ENCODE measurements around the gene IMMT. TPM values are rescaled to one million over a fixed set of nuclear protein-coding genes. Genes with fewer than 3 reads are reported as not detected.

The IMMT gene
- total and polyA plus RNA-seq, 2 experiments from 2014 or later = 71.0 to 96.7 TPM

- H3K4me1 Mint-ChIP-seq = no peaks in the 10 kb centered on the region
- Histone ChIP-seq H3K4me3 (no peak overlapping the region), H3K36me3 (ENCODE audit: insufficient read depth) (peaks cover 40% of the 10 kb centered on the region), H3K9me2 (ENCODE audit: insufficient read depth) (no peaks in the 10 kb centered on the region), H3K4me2 (no peak overlapping the region), H3K27me3 (ENCODE audit: insufficient read depth) (no peaks in the 10 kb centered on the region), H2AFZ (no peak overlapping the region), H3K4me1 (ENCODE audit: insufficient read depth) (no peaks in the 10 kb centered on the region), H3K79me2 (replicated peaks; ENCODE audit: insufficient read depth) (peaks cover 10% of the 10 kb centered on the region; the same call in 1 of the 2 replicates), H3K27ac (ENCODE audit: low read depth) (no peak overlapping the region), H4K20me1 (replicated peaks; ENCODE audit: insufficient read depth) (peaks cover 14% of the 10 kb centered on the region), H3F3A (replicated peaks; ENCODE audit: low read depth) (no peaks in the 10 kb centered on the region)
- TF ChIP-seq NANOG (IDR thresholded peaks at IDR 0.05; ENCODE audit: borderline replicate concordance) = no peak
- TF ChIP-seq, protein P1, sequence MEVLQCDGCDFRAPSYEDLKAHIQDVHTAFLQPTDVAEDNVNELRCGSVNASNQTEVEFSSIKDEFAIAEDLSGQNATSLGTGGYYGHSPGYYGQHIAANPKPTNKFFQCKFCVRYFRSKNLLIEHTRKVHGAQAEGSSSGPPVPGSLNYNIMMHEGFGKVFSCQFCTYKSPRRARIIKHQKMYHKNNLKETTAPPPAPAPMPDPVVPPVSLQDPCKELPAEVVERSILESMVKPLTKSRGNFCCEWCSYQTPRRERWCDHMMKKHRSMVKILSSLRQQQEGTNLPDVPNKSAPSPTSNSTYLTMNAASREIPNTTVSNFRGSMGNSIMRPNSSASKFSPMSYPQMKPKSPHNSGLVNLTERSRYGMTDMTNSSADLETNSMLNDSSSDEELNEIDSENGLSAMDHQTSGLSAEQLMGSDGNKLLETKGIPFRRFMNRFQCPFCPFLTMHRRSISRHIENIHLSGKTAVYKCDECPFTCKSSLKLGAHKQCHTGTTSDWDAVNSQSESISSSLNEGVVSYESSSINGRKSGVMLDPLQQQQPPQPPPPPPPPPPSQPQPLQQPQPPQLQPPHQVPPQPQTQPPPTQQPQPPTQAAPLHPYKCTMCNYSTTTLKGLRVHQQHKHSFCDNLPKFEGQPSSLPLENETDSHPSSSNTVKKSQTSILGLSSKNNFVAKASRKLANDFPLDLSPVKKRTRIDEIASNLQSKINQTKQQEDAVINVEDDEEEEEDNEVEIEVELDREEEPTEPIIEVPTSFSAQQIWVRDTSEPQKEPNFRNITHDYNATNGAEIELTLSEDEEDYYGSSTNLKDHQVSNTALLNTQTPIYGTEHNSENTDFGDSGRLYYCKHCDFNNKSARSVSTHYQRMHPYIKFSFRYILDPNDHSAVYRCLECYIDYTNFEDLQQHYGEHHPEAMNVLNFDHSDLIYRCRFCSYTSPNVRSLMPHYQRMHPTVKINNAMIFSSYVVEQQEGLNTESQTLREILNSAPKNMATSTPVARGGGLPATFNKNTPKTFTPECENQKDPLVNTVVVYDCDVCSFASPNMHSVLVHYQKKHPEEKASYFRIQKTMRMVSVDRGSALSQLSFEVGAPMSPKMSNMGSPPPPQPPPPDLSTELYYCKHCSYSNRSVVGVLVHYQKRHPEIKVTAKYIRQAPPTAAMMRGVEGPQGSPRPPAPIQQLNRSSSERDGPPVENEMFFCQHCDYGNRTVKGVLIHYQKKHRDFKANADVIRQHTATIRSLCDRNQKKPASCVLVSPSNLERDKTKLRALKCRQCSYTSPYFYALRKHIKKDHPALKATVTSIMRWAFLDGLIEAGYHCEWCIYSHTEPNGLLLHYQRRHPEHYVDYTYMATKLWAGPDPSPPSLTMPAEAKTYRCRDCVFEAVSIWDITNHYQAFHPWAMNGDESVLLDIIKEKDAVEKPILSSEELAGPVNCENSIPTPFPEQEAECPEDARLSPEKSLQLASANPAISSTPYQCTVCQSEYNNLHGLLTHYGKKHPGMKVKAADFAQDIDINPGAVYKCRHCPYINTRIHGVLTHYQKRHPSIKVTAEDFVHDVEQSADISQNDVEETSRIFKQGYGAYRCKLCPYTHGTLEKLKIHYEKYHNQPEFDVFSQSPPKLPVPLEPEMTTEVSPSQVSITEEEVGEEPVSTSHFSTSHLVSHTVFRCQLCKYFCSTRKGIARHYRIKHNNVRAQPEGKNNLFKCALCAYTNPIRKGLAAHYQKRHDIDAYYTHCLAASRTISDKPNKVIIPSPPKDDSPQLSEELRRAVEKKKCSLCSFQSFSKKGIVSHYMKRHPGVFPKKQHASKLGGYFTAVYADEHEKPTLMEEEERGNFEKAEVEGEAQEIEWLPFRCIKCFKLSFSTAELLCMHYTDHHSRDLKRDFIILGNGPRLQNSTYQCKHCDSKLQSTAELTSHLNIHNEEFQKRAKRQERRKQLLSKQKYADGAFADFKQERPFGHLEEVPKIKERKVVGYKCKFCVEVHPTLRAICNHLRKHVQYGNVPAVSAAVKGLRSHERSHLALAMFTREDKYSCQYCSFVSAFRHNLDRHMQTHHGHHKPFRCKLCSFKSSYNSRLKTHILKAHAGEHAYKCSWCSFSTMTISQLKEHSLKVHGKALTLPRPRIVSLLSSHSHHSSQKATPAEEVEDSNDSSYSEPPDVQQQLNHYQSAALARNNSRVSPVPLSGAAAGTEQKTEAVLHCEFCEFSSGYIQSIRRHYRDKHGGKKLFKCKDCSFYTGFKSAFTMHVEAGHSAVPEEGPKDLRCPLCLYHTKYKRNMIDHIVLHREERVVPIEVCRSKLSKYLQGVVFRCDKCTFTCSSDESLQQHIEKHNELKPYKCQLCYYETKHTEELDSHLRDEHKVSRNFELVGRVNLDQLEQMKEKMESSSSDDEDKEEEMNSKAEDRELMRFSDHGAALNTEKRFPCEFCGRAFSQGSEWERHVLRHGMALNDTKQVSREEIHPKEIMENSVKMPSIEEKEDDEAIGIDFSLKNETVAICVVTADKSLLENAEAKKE (CRISPR knock-in tag; IDR thresholded peaks at IDR 0.05) = no peak
- no peak for TF ChIP-seq CREB1 (CRISPR knock-in tag; IDR thresholded peaks at IDR 0.05; ENCODE audit: low read depth)
- TF ChIP-seq, protein P2, sequence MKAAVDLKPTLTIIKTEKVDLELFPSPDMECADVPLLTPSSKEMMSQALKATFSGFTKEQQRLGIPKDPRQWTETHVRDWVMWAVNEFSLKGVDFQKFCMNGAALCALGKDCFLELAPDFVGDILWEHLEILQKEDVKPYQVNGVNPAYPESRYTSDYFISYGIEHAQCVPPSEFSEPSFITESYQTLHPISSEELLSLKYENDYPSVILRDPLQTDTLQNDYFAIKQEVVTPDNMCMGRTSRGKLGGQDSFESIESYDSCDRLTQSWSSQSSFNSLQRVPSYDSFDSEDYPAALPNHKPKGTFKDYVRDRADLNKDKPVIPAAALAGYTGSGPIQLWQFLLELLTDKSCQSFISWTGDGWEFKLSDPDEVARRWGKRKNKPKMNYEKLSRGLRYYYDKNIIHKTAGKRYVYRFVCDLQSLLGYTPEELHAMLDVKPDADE (IDR thresholded peaks at IDR 0.05) = no peak
- TF ChIP-seq STAT1 (IDR thresholded peaks at IDR 0.05; ENCODE audit: unreplicated experiment) = no peak
- TF ChIP-seq JUNB (IDR thresholded peaks at IDR 0.05; ENCODE audit: unreplicated experiment) = no peak
- no peak for TF ChIP-seq ZNF114 (CRISPR knock-in tag; IDR thresholded peaks at IDR 0.05)
- no peak for TF ChIP-seq CTCF (conservative IDR thresholded peaks at IDR 0.05; ENCODE audit: low read depth in 2 of 2)
- no peak for TF ChIP-seq EZH2phosphoT487 (IDR thresholded peaks at IDR 0.05; ENCODE audit: unreplicated experiment)
- no peak for TF ChIP-seq ZNF331 (CRISPR knock-in tag; IDR thresholded peaks at IDR 0.05; ENCODE audit: low read depth)
- no peak for TF ChIP-seq POLR2AphosphoS5 (IDR thresholded peaks at IDR 0.05; ENCODE audit: low read depth)
- TF ChIP-seq EZH2 (IDR thresholded peaks at IDR 0.05; ENCODE audit: low read depth, unreplicated experiment) = no peak
- TF ChIP-seq, protein P3, sequence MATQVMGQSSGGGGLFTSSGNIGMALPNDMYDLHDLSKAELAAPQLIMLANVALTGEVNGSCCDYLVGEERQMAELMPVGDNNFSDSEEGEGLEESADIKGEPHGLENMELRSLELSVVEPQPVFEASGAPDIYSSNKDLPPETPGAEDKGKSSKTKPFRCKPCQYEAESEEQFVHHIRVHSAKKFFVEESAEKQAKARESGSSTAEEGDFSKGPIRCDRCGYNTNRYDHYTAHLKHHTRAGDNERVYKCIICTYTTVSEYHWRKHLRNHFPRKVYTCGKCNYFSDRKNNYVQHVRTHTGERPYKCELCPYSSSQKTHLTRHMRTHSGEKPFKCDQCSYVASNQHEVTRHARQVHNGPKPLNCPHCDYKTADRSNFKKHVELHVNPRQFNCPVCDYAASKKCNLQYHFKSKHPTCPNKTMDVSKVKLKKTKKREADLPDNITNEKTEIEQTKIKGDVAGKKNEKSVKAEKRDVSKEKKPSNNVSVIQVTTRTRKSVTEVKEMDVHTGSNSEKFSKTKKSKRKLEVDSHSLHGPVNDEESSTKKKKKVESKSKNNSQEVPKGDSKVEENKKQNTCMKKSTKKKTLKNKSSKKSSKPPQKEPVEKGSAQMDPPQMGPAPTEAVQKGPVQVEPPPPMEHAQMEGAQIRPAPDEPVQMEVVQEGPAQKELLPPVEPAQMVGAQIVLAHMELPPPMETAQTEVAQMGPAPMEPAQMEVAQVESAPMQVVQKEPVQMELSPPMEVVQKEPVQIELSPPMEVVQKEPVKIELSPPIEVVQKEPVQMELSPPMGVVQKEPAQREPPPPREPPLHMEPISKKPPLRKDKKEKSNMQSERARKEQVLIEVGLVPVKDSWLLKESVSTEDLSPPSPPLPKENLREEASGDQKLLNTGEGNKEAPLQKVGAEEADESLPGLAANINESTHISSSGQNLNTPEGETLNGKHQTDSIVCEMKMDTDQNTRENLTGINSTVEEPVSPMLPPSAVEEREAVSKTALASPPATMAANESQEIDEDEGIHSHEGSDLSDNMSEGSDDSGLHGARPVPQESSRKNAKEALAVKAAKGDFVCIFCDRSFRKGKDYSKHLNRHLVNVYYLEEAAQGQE (IDR thresholded peaks at IDR 0.05; ENCODE audit: unreplicated experiment) = no peak
- no peaks in the 10 kb centered on the region for H3K27me3 Mint-ChIP-seq (ENCODE audit: insufficient read depth, low read depth, poor library complexity)
- ATAC-seq = no peak
- no peak overlapping the region for H3K4me3 Mint-ChIP-seq
- H3K36me3 Mint-ChIP-seq (ENCODE audit: low read depth) = peaks cover 57% of the 10 kb centered on the region
- H3K27ac Mint-ChIP-seq = no peak overlapping the region
- no peaks in the 10 kb centered on the region for H3K9me3 Mint-ChIP-seq
- DNase-seq (ENCODE audit: low spot score) = no peak
Measured at GRCh38 chr2:86171295-86171694, 24.0 kb downstream of the IMMT start.
